GM19395 (cell line): ENCODE results near the gene SLX4IP.

Experiments used
- ATAC-seq: cut with Tn5 transposase; IDR thresholded peaks from one replicate; pipeline ENCODE4 v1.9.1; 2021; ENCODE audit warnings: mild to moderate bottlenecking, moderate library complexity; ENCODE audit not compliant: unreplicated experiment

The SLX4IP gene

DNA sequence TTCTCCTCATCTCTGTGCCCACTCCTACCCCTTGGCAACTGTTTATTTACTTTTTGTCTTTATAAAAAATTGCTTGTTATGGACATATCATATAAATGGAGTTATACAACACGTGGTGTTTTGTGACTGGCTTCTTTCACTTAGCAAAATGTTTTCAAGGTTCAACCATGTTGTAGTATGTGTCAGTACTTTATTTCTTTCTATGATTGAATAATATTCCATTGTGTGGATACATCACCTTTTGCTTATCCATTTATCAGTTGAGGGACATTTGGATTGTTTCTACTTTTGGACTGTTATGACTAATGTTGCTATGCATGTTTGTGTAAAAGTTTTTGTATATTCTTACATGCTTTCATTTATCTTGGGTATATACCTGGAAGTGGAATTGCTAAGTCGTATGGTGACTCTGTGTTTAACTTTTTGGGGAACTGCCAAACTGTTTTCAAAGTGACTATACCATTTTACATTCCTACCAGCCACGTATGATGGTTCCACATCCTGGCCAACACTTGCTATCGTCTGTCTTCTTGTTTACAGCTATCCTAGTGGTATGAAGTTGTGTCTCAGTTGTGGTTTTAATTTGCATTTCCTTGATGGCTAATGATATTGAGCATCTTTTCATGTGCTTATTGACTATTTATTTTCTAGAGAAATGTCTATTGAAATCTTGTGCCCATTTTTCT, 84.4 kb downstream of the SLX4IP start:
- ATAC-seq: no peak

DNA sequence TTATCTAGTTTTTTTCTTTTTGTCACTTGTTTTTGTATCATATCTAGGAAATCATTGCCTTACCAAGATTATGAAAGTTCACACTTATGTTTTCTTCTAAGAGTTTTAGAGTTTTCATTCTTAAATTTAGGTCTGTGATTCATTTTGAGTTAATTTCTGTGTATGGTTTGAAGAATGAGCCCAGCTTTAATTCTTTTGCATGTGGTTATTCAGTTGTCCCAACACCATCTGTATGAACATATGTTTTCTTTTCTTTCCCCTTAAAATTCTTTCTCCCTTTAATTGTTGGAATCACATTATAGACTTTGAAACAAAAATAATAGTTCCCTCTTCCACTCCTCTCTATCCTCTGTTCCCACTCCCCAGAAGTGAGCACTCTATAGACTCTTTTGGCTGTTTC, 85.4 kb downstream of the SLX4IP start:
- no peak for ATAC-seq

DNA sequence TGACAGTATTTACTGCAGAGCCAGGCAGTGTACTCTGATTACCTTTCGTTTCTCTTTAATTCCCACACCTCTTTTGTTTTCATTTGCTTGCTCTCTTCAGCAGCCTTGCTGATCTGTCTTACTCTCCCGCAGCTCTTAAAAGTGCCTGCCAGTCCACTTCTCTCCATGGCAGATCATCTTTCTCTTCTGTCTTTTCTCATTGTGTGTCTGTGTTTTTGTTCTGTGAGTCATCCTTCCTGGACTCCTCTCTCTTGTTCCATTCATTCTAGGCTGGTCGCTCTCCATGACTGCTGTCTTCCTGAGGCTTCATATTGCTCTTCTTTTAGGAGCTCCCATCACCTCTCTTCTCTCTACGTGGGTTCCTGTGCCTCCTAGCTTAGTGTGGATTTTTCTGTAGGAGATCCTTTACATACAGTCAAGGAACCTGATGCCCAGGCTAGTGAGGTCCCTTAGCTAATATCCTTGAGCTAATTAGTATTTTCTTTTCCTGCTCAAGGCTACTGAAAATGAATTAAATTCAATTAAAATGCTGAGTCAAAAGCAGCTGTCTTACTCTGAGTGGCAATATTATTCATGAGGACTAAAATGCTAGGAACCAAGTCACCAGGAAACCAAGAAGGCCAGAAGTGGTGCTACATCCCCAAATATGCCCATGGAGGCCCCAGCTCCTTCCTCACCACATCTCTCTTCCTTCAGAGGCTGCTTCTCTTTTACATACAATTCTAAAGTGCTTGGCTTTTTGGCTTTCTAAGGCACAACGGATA, 86.1 kb downstream of the SLX4IP start:
- ATAC-seq: no peak

DNA sequence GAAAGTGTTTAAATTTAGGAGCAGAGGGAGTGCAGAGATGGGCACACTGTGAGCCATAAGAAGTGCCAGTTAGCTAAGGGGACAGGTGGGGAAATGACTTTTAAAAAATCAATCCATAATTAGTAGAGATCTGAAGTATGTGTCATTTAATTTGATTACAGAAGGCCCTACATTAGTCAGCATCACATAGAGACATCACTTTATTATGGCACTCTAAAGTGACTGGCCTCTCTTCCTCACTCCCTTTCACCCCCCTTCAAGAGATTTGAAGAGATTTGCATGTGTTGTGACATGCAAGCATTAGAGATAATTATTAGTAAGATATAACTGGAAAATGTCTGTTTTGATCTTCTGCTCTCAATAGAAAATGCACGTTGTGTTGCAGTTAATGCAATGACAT, 86.7 kb downstream of the SLX4IP start:
- no peak for ATAC-seq

DNA sequence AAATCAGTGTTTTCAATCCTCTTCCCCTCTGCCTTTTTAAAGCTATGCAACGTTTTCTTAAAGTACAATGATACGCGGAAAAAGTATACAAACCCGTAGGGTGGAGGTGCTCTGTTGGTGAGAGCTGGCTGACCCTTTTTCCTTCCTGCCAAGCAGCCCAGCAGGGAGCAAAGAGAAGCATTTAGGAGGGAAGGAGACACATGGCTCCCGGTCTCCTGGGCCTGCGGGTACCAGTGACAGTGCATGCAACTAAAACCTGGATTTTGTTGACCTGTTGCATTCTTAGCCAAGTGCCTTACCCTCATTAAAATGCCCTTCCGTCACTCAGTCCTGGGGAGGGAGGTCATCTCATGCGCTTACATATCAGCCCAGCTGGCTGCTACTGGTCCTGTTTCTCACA, 87.2 kb downstream of the SLX4IP start:
- no peak for ATAC-seq

DNA sequence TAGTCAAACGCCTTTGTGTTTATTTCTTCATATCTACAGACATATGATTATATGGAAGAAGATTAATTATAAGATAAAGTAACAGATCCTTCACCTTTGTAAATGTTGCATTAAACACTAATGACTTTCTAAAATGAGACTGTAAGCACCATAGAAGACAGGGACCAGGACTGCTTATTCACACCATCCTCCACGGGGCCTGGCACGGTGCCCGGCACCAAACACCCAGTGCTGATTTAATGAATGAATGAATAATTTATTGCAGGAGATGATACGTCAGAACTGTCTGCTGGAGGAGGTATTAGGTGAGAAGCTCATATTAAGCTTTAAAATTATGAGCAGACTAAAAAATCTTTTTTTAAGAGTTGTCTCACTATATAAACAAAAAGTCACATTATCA, 88.3 kb downstream of the SLX4IP start:
- ATAC-seq: no peak

DNA sequence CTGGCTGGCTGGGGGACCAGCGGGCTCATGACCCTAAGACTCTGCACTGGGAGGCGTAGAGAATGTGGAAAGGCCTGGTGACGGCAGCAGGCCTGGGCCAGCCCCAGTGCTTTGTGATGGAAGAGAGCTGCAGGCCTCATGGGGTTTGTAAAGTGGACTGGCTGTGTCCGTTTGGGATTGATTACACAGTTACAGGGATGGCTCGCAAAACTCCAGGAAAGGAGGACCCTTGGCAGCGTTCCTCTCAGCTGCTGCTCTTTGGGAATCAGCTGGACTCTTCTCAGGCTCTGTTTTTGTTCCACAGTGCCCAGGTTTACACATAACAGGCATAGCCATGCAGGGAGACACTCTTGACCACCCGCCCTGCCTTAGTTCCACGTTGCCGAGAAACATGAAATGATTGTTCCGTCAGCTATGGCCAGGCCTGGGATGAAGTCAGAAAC, 89.0 kb downstream of the SLX4IP start:
- ATAC-seq: no peak

DNA sequence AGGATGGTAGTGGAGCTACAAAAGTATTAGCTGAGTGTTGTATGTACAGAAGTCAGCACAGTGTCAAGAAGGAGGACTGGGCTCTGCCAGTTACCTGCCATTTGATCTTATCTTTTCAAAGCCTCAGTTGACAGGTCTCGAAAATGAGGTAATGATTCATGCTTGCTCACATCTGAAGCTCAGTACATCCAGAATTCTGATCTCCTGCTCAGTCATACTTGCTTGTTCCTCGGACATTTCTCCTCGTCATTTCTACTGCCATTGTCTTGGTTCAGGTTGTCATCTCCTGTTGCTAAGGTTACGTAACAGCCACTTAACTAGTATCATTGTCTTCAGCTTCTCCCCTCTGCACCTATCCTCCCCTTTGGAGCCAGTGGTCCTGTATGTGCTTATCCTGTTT, 89.5 kb downstream of the SLX4IP start:
- no peak for ATAC-seq

DNA sequence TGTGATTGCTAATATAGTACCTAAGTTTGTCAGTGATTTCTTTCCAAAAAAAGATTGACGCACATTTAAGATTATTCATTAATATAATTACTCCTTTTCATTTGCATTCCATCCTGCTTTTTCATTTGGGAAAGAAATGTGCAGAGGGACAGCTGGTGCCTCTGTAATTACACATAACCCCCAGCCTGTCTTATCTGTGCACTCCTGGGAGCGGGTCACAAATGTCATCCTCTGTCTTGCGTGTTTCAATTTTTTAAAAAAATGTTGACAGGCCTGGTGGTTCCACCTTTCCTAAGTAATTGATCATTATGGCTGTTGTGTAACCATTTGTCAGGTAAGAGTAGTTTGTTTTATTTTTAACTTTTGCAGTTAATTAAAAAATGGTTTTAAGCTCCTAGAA, 92.7 kb downstream of the SLX4IP start:
- ATAC-seq: no peak

DNA sequence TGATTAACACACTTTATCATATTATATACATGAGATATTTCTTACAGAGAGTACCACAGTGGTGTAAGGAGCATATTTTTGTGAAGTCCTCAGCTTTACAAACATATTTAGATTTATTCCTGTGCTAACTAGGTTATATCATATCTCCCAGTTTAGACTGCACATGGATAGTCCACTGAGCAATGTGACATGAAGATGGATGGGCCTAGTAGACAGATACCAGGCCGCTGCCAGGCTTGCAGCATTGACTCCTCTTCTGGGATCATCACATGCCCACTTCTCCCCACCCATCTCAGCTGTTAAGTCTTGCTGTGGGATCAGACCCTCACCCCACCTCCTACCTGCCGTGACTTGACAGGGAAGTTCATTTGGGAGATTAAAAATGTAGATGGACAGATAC, 95.8 kb downstream of the SLX4IP start:
- ATAC-seq: no peak

DNA sequence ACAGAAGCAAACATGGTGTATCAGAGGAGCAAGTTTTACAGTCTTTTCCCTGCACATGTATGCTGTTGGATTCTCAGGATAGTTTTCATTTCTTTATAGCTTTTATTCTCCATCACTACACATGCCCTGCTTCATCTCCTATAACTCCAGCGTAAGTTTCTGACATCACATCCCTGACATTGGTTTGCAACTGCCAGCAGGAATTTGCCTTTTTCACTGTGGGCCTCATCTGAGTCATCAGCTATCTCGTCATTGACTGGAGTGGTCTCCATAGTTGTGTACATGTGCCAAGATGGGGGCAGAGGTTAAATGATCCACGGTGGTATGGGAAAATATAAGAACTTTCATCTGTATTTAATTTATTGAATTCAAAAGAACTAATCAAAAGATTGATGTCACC, 96.7 kb downstream of the SLX4IP start:
- no peak for ATAC-seq

DNA sequence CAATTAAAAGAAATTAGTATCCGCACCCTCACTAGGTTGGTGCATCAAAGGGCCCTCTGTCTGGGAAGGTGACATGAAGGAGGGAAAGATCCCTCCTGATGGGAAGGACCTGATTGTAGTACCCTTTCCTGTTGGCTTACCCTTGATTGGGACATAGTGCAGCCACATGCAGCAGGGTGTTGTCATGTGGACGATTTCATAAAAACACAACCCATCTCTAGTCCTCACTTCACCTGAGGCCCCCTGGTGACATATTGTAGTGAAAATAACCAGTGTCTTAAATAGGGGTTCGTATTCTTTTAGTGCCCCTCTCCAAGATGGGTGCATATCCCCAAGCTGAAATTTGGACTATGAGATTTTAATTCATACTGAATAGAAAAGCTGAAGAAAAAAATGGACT, 97.3 kb downstream of the SLX4IP start:
- no peak for ATAC-seq

DNA sequence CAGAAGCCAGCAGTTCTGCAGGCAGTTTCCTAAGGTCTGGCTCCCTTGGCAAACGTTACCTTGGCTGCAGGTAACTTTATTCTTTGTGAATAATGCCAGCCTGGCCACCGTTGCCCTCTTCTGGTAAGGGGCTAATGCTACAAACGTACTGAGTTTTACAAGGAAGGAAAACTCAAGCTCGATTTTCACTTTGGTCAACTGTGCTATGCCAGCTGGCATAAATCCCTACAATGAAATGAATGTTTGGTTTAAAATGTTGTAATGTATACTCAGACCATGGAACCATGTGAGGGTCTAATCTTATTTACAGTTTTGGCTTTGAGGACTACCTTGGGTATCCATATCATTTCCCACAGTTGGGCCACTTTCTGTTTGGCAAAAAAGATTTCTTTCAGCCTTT, 101.4 kb downstream of the SLX4IP start:
- ATAC-seq: no peak

DNA sequence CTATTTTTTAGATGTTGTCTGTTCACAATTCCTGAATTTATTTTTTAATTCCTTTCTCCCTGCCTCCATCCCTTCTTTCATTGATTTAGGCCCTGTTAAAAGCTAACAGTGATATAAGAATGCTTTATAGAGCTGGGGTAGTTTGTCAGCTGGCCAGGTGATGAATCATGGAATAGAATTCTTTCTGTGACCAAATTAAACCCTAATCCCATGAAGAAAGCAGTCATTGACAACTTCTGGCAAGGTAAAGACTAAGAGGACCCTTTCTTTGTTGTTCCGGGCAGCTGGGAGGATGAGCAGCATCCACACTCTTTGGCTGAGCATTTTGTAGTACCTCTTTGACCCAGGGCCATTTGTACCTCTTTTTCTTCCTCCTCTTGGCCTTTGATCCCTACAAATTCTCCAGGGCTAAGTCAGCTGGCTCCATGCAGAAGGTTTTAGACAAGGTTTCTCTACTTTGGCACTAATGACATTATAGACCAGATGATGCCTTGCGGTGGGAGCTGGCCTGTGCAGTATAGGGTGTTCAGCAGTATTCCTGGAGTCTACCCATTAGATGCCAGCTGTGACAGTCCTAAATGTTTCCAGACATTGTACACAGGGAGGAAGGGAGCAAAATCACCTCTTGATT, 102.9 kb downstream of the SLX4IP start:
- ATAC-seq: no peak

DNA sequence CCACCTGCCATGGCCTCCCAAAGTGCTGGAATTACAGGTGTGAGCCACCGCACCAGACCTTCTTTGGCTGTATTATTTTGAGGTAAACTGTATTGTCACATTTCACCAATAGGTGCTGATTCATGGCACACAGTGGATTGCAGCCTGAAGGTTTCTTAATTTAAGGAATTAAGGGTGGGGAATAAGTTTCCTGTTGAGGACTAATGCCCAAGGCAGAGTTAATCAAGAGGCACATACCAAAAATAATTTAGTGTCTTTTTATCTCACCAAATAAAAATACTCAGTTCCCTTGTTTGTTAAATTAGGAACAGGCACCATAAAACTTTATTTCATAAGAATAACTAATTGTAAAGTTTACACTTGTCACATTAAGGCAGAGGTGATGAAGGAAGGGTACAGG, 103.7 kb downstream of the SLX4IP start:
- ATAC-seq: no peak

DNA sequence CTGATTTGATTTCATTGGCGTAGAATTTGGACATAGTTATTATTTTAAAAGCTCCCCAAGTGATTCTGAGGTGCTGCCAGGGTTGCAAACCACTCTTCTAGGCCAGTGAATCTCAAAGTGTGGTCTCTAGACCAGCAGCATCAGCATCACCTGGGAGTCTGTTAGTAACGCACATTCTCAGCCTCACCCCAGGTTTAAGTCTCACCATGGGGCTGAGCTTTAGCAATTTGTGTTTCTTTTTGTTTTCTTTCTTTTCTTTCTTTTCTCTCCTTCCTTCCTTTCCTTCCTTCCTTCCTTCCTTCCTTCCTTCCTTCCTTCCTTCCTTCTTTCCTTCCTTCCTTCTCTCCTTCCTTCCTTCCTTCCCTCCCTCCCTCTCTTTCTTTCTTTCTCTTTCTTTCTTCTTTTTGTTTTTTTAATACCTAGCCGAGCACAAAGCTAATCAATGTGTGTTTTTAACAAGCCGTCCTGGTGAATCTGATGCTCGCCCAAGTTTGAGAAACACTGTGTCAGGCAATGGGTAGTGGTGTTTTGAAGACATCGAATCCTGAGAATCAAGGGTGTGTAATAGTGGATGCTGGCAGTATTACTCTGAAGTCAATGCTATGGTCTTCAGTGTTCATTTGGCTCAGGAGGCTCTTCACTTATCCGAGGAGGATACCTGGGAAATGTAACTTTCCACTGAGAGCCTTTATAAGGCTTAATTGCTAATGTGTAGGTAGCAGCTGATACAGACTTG, 104.9 kb downstream of the SLX4IP start:
- ATAC-seq: no peak

DNA sequence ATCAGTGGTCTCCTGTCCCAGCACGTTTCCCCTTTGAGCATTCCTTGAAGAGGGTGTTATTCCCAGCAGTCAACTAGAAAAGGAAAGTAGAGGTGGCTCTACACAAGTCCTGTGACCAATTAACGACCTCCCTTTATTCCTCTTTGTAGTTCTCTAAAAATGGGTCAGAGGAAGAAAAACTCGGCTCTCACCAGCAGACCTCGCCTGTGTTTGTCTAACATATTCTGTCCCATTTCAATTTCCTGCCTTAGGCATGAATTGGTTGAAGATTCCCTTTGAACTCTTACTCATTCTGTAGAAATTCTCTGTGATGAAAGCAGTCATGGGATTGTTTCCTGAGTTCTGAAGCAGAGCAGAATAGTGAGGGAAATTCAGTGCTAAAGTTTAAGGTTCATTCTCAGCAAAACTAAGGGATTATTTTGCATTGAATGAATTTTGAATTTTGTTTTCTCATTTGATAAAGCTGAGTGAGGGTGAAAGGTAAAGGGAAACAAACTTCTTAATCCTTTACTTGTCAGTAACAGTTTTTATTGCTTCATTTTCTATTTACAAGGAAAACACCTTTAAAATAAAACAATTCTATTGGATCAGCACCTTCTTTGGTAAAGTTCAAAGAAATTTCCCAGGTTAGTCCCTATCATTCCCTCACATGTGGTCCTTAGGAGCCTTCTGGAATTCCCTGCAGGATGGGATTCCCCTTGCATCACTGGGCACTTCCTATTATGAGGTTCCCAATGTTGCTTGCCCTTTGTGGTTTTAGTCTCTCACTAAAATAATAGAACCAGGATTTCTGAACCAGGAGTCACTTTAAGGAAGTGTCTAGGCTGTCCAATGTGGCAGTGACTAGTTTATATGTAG, 105.8 kb downstream of the SLX4IP start:
- ATAC-seq: no peak

DNA sequence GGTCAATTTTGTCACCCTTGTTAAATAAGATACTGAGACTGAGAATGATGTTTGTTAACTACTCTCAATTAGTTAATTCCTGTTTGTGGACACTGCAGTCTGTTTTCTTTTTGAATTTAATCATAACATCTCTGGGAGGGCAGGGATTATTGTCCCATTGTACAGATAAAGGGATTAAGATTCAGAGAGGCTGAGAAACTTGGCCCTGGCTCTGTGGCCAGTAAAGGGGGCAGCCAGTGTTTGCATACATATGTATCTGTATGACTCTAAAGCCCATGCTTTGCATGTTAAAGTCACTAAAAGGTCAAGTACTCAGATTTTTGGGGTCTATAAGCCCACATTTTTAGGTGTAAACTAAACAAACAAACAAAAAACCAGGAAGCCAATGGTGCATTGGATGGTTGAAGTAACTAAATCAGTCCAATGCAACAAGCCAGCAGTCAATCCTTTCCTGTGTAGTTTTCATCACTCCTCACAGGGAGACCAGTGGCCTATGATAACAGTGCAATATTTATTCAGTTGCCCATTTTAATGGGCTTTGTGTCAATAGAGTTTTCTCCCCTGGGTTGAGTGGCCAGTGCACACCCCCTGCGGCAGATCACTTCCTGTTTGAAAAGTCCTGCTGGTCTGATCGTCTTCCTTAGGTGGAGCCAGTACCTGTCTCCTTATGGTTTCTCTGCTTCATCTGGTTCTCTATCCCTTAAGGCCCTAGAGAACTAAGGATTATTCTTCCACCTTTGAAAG, 106.7 kb downstream of the SLX4IP start:
- no peak for ATAC-seq

DNA sequence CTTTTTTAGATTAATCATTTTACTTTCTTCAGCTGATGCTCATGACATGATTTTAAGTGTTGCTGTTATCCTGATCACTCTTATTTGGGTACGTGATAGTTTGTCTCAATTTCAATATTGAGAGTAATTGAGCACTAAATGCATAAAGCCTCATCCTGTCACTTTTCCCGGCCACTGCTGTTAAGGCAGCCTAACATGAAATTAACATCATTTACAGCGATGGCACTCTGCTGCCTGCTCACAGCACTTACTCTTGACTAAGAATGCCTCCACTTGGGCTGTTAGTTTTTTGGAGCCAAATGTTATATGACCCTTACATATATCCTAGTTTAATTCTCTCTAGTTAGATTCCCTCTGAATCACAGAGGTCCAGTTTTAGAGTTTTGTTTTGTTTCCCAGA, 107.3 kb downstream of the SLX4IP start:
- ATAC-seq: no peak

DNA sequence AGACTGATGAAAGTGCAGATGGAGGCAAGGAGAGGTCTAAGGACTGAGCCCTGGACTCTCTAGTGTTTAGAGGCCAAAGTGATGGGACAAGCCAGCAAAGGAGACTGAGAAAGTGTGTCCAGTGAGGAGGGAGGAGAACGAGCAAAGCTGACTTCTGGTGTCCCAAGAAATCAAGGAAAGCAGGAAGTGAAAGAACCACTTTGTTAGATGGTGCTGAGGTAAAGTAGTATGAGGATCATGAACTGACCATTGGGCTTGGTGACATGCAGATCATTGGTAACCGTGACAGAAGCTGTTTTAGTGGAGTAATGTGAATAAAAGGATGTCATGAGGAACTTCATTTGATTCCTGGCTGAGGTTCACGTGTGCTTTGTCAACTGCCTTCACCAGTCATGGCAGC, 108.4 kb downstream of the SLX4IP start:
- no peak for ATAC-seq
